GM23248 (cell line): Measurements from ENCODE around the gene KCNH4. TPM values are rescaled to one million over a fixed set of nuclear protein-coding genes. Genes with fewer than 3 reads are reported as not detected.

Experiments
- DNase-seq: peaks from one replicate; pipeline ENCODE4 v3.0.0-alpha.2; 2015
- H2AFZ ChIP-seq: fragments of 200-600 bp; sonication (generic); 2 replicates; pipeline ENCODE4 v1.6.1; 2016; ENCODE audit warnings: antibody characterized with exemption
- H3F3A ChIP-seq: fragments of 200-600 bp; sonication (generic); 2 replicates; pipeline ENCODE4 v1.6.1; 2016; ENCODE audit warnings: mild to moderate bottlenecking, antibody characterized with exemption, mixed run types; ENCODE audit not compliant: insufficient read depth
- H3K27ac ChIP-seq: fragments of 200-600 bp; sonication (generic); 2 replicates; pipeline ENCODE4 v1.5.1; 2016; ENCODE audit warnings: mild to moderate bottlenecking
- H3K27me3 ChIP-seq: fragments of 200-600 bp; sonication (generic); replicated peaks from 2 replicates; pipeline ENCODE4 v1.6.1; 2016; ENCODE audit warnings: mild to moderate bottlenecking; ENCODE audit not compliant: insufficient read depth
- H3K36me3 ChIP-seq: fragments of 200-600 bp; sonication (generic); 2 replicates; pipeline ENCODE4 v1.6.1; 2016; ENCODE audit warnings: low read depth, mild to moderate bottlenecking
- H3K4me1 ChIP-seq: fragments of 200-600 bp; sonication (generic); 2 replicates; pipeline ENCODE4 v1.6.1; 2016; ENCODE audit warnings: mild to moderate bottlenecking; ENCODE audit not compliant: insufficient read depth
- H3K4me2 ChIP-seq: fragments of 200-600 bp; sonication (generic); one replicate; pipeline ENCODE4 v1.6.1; 2016; ENCODE audit warnings: mild to moderate bottlenecking; ENCODE audit not compliant: unreplicated experiment
- H3K4me3 ChIP-seq: fragments of 200-600 bp; sonication (generic); 2 replicates; pipeline ENCODE4 v1.5.1; 2016; ENCODE audit warnings: mild to moderate bottlenecking
- H3K79me2 ChIP-seq: fragments of 200-600 bp; sonication (generic); 2 replicates; pipeline ENCODE4 v1.6.1; 2016; ENCODE audit warnings: mild to moderate bottlenecking; ENCODE audit not compliant: insufficient read depth
- H3K9ac ChIP-seq: fragments of 200-600 bp; sonication (generic); 2 replicates; pipeline ENCODE4 v1.6.1; 2016; ENCODE audit warnings: mild to moderate bottlenecking
- H3K9me2 ChIP-seq: fragments of 200-600 bp; sonication (generic); 2 replicates; pipeline ENCODE4 v1.6.1; 2016; ENCODE audit warnings: mixed run types, mild to moderate bottlenecking, moderate library complexity; ENCODE audit not compliant: insufficient read depth
- H3K9me3 ChIP-seq: fragments of 200-600 bp; sonication (generic); one replicate; pipeline ENCODE4 v1.6.1; 2017; ENCODE audit warnings: low read depth
- H4K20me1 ChIP-seq: fragments of 200-600 bp; sonication (generic); 2 replicates; pipeline ENCODE4 v1.6.0; 2016; ENCODE audit not compliant: insufficient read depth
- EZH2 ChIP-seq: fragments of 200-600 bp; sonication (generic); IDR thresholded peaks from 2 replicates; pipeline ENCODE4 v1.6.1; 2018; ENCODE audit warnings: antibody characterized with exemption, mild to moderate bottlenecking; ENCODE audit not compliant: insufficient read depth, poor library complexity, severe bottlenecking
- EZH2phosphoT487 ChIP-seq: fragments of 200-600 bp; sonication (generic); IDR thresholded peaks from 2 replicates; pipeline ENCODE4 v1.6.1; 2018; ENCODE audit warnings: antibody characterized with exemption, moderate library complexity, mild to moderate bottlenecking, low read depth; ENCODE audit not compliant: insufficient read depth
- WGBS, 2 experiments: methylation state at CpG; one replicate each; pipeline ENCODE4 v1.1.6; 2015 to 2017; ENCODE audit warnings: low lambda C conversion rate in 2 of 2, low coverage in 1 of 2; ENCODE audit errors: missing lambda C conversion rate in 2 of 2; 5-methylcytosine and 5-hydroxymethylcytosine counted together
- in situ Hi-C: fragments of 300-500 bp; cut with MboI; formaldehyde crosslinking; loops from 2 replicates; pipeline ENCODE4 v1.15.0; 2020
- polyA plus RNA-seq: library from polyadenylated mRNA; unstranded; fragments of >200 nt; fragmentation: Nextera tagmentation; extraction: Ambion mirVana; gene quantifications from 2 replicates; pipeline ENCODE4 v1.2.1, GENCODE V29; 2016
- total RNA-seq: library from RNA; depleted of rRNA; stranded (reverse); fragments of >200 nt; shearing (Covaris generic); gene quantifications from 2 replicates; pipeline ENCODE4 v1.2.3, GENCODE V29; 2014

Gene KCNH4
- total and polyA plus RNA-seq, 2 experiments from 2014 or later = not detected

- H3K9ac ChIP-seq = no peak overlapping the region
- H3K79me2 ChIP-seq = no peaks in the 10 kb centered on the region
- no peaks in the 10 kb centered on the region for H3K9me3 ChIP-seq
- WGBS, 2 experiments = 78 to 79% methylated on average over 12 of the region's 12 CpGs
- no peaks in the 10 kb centered on the region for H3K4me1 ChIP-seq
- no peaks in the 10 kb centered on the region for H3K9me2 ChIP-seq
- H3K27ac ChIP-seq = no peak overlapping the region
- no peaks in the 10 kb centered on the region for H4K20me1 ChIP-seq
- peaks cover 5% of the 10 kb centered on the region; the same call in 1 of the 2 replicates for H3K36me3 ChIP-seq
- no peak for TF ChIP-seq EZH2
- no peak for TF ChIP-seq EZH2phosphoT487
- H3K27me3 ChIP-seq = no peaks in the 10 kb centered on the region
- H3K4me2 ChIP-seq = no peak overlapping the region
- no peak overlapping the region for H3K4me3 ChIP-seq
- no peak for DNase-seq
- H3F3A ChIP-seq = no peaks in the 10 kb centered on the region
- H2AFZ ChIP-seq = no peak overlapping the region
- in situ Hi-C loops = no loop called here
Measured at GRCh38 chr17:42199416-42200011, 18.6 kb upstream of the KCNH4 start.

- WGBS, 2 experiments = 77 to 86% methylated on average over 4 of the region's 4 CpGs
- in situ Hi-C loops = no loop called here
- no peak for DNase-seq
Measured at GRCh38 chr17:42198897-42199296, 18.0 kb upstream of the KCNH4 start.

GRCh38 chr17:42197564-42198156 lies 16.7 kb upstream of the KCNH4 start:
- no peak overlapping the region for H3K4me2 ChIP-seq
- H4K20me1 ChIP-seq = no peaks in the 10 kb centered on the region
- no peak overlapping the region for H3K27ac ChIP-seq
- in situ Hi-C loops = no loop called here
- no peaks in the 10 kb centered on the region for H3F3A ChIP-seq
- H3K9me3 ChIP-seq = no peaks in the 10 kb centered on the region
- H3K36me3 ChIP-seq = no peaks in the 10 kb centered on the region; the same call in 1 of the 2 replicates
- no peaks in the 10 kb centered on the region for H3K9me2 ChIP-seq
- no peak overlapping the region for H2AFZ ChIP-seq
- no peaks in the 10 kb centered on the region for H3K27me3 ChIP-seq
- 92 to 96% methylated on average over 8 of the region's 8 CpGs for WGBS, 2 experiments
- no peak overlapping the region for H3K4me3 ChIP-seq
- no peaks in the 10 kb centered on the region for H3K79me2 ChIP-seq
- no peak overlapping the region for H3K9ac ChIP-seq
- H3K4me1 ChIP-seq = no peaks in the 10 kb centered on the region
- DNase-seq = no peak
- TF ChIP-seq EZH2 (no peak), EZH2phosphoT487 (no peak)

More at GRCh38 chr17:42198897-42199296, 18.0 kb upstream of the KCNH4 start:
- H3K27ac ChIP-seq = no peak overlapping the region
- no peaks in the 10 kb centered on the region for H3K79me2 ChIP-seq
- no peaks in the 10 kb centered on the region for H3F3A ChIP-seq
- H3K9me2 ChIP-seq = no peaks in the 10 kb centered on the region
- H3K27me3 ChIP-seq = no peaks in the 10 kb centered on the region
- TF ChIP-seq EZH2 (no peak), EZH2phosphoT487 (no peak)
- H3K4me3 ChIP-seq = no peak overlapping the region
- no peak overlapping the region for H3K4me2 ChIP-seq
- no peak overlapping the region for H3K9ac ChIP-seq
- H3K4me1 ChIP-seq = no peaks in the 10 kb centered on the region
- H2AFZ ChIP-seq = no peak overlapping the region
- no peaks in the 10 kb centered on the region for H3K9me3 ChIP-seq
- H3K36me3 ChIP-seq = peaks cover 5% of the 10 kb centered on the region; the same call in 1 of the 2 replicates
- no peaks in the 10 kb centered on the region for H4K20me1 ChIP-seq

- DNase-seq = peak; percentile 87
- H3K4me2 ChIP-seq = peak within 1 kb of the TSS; percentile 88
- no peak within 1 kb of the TSS for H3K27ac ChIP-seq
- H3K9me3 ChIP-seq = no peaks in the 10 kb centered on the region
- peak within 1 kb of the TSS; percentile 79 for H3K9ac ChIP-seq
- H3K79me2 ChIP-seq = no peaks in the 10 kb centered on the region
- peak within 1 kb of the TSS; percentile 91 for H3K4me3 ChIP-seq
- no peaks in the 10 kb centered on the region for H3K36me3 ChIP-seq
- in situ Hi-C loops = no loop called here
- H3K4me1 ChIP-seq = no peaks in the 10 kb centered on the region
- H3K9me2 ChIP-seq = no peaks in the 10 kb centered on the region
- WGBS, 2 experiments = 17 to 19% methylated on average over 24 of the region's 24 CpGs
- H3F3A ChIP-seq = no peaks in the 10 kb centered on the region
- no peaks in the 10 kb centered on the region for H4K20me1 ChIP-seq
- H2AFZ ChIP-seq = peak within 1 kb of the TSS; percentile 96
- no peaks in the 10 kb centered on the region for H3K27me3 ChIP-seq
- TF ChIP-seq EZH2phosphoT487 (no peak), EZH2 (no peak)
Measured at GRCh38 chr17:42193969-42194899, 13.3 kb upstream of the KCNH4 start, which contains the start of gene GHDC. Gene GHDC (minus strand): TSS chr17:42194494. CDS start chr17:42193581, 913 bp downstream.
